Measurements from ENCODE around the gene PCDHGA1. TPM values are rescaled to one million over a fixed set of nuclear protein-coding genes. Genes with fewer than 3 reads are reported as not detected.

PCDHGA1 gene
- total RNA-seq, 1 donor from 2014 or later = 0.54 TPM

DNA sequence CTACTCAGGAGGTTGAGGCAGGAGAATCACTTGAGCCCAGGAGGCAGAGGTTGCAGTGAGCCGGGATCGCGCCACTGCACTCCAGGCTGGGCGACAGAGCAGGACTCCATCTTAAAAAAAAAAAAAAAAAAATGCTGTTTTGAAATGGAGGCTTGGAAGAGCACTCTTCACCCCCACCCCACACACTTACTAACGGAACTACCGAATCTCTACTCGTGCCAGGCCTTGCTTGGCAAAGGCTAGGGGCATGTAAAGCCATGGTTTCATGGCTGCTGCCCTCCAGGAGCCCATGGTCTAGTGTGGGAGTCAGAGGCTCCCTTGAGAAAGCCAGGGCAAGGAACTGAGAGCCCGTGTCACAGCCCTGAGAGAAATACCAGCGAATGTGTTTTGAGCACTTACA lies 179.8 kb downstream of the PCDHGA1 start:
- H3K27ac Mint-ChIP-seq (ENCODE audit: unreplicated experiment) = peak overlapping the region; percentile 93
- H3K4me1 Mint-ChIP-seq = peaks cover 82% of the 10 kb centered on the region
- H3K9me3 Mint-ChIP-seq = no peaks in the 10 kb centered on the region
- H3K27me3 Mint-ChIP-seq (ENCODE audit: low read depth) = no peaks in the 10 kb centered on the region
- no peak for DNase-seq (ENCODE audit: low read depth, low spot score)
- TF ChIP-seq, protein P1, sequence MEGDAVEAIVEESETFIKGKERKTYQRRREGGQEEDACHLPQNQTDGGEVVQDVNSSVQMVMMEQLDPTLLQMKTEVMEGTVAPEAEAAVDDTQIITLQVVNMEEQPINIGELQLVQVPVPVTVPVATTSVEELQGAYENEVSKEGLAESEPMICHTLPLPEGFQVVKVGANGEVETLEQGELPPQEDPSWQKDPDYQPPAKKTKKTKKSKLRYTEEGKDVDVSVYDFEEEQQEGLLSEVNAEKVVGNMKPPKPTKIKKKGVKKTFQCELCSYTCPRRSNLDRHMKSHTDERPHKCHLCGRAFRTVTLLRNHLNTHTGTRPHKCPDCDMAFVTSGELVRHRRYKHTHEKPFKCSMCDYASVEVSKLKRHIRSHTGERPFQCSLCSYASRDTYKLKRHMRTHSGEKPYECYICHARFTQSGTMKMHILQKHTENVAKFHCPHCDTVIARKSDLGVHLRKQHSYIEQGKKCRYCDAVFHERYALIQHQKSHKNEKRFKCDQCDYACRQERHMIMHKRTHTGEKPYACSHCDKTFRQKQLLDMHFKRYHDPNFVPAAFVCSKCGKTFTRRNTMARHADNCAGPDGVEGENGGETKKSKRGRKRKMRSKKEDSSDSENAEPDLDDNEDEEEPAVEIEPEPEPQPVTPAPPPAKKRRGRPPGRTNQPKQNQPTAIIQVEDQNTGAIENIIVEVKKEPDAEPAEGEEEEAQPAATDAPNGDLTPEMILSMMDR (conservative IDR thresholded peaks at IDR 0.05) = no peak
- H3K4me3 Mint-ChIP-seq = peak overlapping the region; percentile 82
- H3K36me3 Mint-ChIP-seq (ENCODE audit: low read depth) = peaks cover 18% of the 10 kb centered on the region

DNA sequence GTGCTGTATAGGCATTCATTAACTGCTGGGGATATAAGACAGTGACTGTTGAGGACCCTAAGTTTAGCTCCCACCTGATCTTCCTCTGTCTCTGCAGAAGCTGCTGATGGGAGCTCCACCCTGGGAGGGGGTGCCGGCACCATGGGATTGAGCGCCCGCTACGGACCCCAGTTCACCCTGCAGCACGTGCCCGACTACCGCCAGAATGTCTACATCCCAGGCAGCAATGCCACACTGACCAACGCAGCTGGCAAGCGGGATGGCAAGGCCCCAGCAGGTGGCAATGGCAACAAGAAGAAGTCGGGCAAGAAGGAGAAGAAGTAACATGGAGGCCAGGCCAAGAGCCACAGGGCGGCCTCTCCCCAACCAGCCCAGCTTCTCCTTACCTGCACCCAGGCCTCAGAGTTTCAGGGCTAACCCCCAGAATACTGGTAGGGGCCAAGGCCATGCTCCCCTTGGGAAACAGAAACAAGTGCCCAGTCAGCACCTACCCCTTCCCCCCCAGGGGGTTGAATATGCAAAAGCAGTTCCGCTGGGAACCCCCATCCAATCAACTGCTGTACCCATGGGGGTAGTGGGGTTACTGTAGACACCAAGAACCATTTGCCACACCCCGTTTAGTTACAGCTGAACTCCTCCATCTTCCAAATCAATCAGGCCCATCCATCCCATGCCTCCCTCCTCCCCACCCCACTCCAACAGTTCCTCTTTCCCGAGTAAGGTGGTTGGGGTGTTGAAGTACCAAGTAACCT lies 180.7 kb downstream of the PCDHGA1 start:
- Mint-ChIP-seq H3K27ac (ENCODE audit: unreplicated experiment) (no peak overlapping the region), H3K27me3 (ENCODE audit: low read depth) (no peaks in the 10 kb centered on the region), H3K4me1 (peaks cover 84% of the 10 kb centered on the region), H3K4me3 (peak overlapping the region; percentile 66), H3K36me3 (ENCODE audit: low read depth) (peaks cover 17% of the 10 kb centered on the region), H3K9me3 (no peaks in the 10 kb centered on the region)
- TF ChIP-seq, protein P1 (conservative IDR thresholded peaks at IDR 0.05) = no peak
- no peak for DNase-seq (ENCODE audit: low read depth, low spot score)

DNA sequence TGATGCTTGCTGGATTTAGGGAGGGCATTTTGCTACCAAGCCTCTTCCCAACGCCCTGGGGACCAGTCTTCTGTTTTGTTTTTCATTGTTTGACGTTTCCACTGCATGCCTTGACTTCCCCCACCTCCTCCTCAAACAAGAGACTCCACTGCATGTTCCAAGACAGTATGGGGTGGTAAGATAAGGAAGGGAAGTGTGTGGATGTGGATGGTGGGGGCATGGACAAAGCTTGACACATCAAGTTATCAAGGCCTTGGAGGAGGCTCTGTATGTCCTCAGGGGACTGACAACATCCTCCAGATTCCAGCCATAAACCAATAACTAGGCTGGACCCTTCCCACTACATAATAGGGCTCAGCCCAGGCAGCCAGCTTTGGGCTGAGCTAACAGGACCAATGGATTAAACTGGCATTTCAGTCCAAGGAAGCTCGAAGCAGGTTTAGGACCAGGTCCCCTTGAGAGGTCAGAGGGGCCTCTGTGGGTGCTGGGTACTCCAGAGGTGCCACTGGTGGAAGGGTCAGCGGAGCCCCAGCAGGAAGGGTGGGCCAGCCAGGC lies 181.5 kb downstream of the PCDHGA1 start:
- H3K27ac Mint-ChIP-seq (ENCODE audit: unreplicated experiment) = no peak overlapping the region
- peaks cover 24% of the 10 kb centered on the region for H3K36me3 Mint-ChIP-seq (ENCODE audit: low read depth)
- DNase-seq (ENCODE audit: low read depth, low spot score) = no peak
- no peaks in the 10 kb centered on the region for H3K9me3 Mint-ChIP-seq
- peak overlapping the region; percentile 66 for H3K4me3 Mint-ChIP-seq
- peaks cover 89% of the 10 kb centered on the region for H3K4me1 Mint-ChIP-seq
- TF ChIP-seq, protein P1 (conservative IDR thresholded peaks at IDR 0.05) = no peak
- H3K27me3 Mint-ChIP-seq (ENCODE audit: low read depth) = no peaks in the 10 kb centered on the region

DNA sequence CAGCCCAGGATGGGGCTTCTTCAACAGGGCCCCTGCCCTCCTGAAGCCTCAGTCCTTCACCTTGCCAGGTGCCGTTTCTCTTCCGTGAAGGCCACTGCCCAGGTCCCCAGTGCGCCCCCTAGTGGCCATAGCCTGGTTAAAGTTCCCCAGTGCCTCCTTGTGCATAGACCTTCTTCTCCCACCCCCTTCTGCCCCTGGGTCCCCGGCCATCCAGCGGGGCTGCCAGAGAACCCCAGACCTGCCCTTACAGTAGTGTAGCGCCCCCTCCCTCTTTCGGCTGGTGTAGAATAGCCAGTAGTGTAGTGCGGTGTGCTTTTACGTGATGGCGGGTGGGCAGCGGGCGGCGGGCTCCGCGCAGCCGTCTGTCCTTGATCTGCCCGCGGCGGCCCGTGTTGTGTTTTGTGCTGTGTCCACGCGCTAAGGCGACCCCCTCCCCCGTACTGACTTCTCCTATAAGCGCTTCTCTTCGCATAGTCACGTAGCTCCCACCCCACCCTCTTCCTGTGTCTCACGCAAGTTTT lies 182.1 kb downstream of the PCDHGA1 start:
- Mint-ChIP-seq H3K4me3 (peak overlapping the region; percentile 87), H3K4me1 (peaks cover 88% of the 10 kb centered on the region), H3K9me3 (no peaks in the 10 kb centered on the region), H3K36me3 (ENCODE audit: low read depth) (peaks cover 27% of the 10 kb centered on the region), H3K27ac (ENCODE audit: unreplicated experiment) (peak overlapping the region; percentile 91), H3K27me3 (ENCODE audit: low read depth) (no peaks in the 10 kb centered on the region)
- peak; percentile 71 for DNase-seq (ENCODE audit: low read depth, low spot score)
- TF ChIP-seq, protein P1 (conservative IDR thresholded peaks at IDR 0.05) = peak; percentile 95

DNA sequence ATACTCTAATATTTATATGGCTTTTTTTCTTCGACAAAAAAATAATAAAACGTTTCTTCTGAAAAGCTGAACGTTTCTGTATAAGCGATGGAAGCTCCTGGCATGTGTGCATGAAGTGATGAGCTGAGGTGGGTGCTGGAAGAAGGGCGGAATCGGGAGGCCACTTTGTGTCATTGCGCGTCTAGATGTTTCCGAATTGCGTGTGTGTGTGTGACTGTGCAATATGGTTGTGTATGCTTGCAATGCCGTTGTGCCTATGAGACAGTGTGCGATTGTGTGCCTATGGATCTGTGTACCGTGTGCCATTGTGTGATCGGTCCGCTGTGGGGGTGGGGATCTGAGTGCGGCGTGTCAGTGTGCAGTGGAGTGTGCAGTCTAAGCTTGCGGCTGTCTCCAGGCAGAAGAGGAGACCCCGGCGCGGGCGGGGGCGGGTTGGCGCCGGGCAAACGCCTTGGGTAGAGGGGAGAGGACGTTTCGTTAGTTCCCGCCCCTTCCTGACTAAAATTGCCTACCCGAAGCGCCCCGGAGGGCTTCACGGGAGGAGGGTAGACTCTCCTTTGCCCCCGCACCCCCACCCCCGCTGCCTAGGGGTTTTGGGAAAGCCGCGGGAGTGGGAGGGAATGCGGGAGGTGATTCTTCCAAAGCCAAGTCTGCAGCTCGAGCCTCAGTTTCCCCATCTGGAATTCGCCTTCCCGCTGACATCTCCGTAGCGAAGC lies 182.8 kb downstream of the PCDHGA1 start:
- Mint-ChIP-seq H3K27me3 (ENCODE audit: low read depth) (no peaks in the 10 kb centered on the region), H3K4me1 (peaks cover 88% of the 10 kb centered on the region), H3K27ac (ENCODE audit: unreplicated experiment) (peak overlapping the region; percentile 91), H3K9me3 (no peaks in the 10 kb centered on the region), H3K4me3 (peak overlapping the region; percentile 87), H3K36me3 (ENCODE audit: low read depth) (peaks cover 31% of the 10 kb centered on the region)
- TF ChIP-seq, protein P1 (conservative IDR thresholded peaks at IDR 0.05) = no peak
- DNase-seq (ENCODE audit: low read depth, low spot score) = peak; percentile 60
